RWPE2 (cell line): ENCODE results near the gene ACTR2.

Experiments used
- ATAC-seq: fragments of 200-7000 bp; cut with Tn5 transposase; 3 replicates; pipeline ENCODE4 v1.9.1; 2021; ENCODE audit warnings: low read depth
- DNase-seq: peaks from one replicate; pipeline ENCODE4 v3.0.0-alpha.2; 2020; ENCODE audit warnings: low spot score
- H3K27ac ChIP-seq: fragments of 450-650 bp; 2 replicates; pipeline ENCODE4 v1.5.1; 2017; ENCODE audit warnings: mild to moderate bottlenecking; ENCODE audit not compliant: poor library complexity, severe bottlenecking
- H3K27me3 ChIP-seq: fragments of 250-450 bp; sonication (Bioruptor Pico); 2 replicates; pipeline ENCODE4 v1.5.1; 2021; ENCODE audit warnings: mild to moderate bottlenecking, moderate library complexity; ENCODE audit not compliant: insufficient read depth, poor library complexity, severe bottlenecking
- H3K36me3 ChIP-seq: fragments of 250-450 bp; sonication (Bioruptor Pico); 2 replicates; pipeline ENCODE4 v1.5.1; 2020; ENCODE audit warnings: low read depth, mild to moderate bottlenecking, moderate library complexity
- H3K4me1 ChIP-seq: fragments of 250-450 bp; sonication (Bioruptor Pico); 2 replicates; pipeline ENCODE4 v1.5.1; 2021; ENCODE audit warnings: mild to moderate bottlenecking, moderate library complexity; ENCODE audit not compliant: insufficient read depth, poor library complexity, severe bottlenecking
- H3K4me3 ChIP-seq: fragments of 250-450 bp; sonication (Bioruptor Pico); 2 replicates; pipeline ENCODE4 v1.5.1; 2021; ENCODE audit warnings: mild to moderate bottlenecking, moderate library complexity; ENCODE audit not compliant: severe bottlenecking
- H3K9me3 ChIP-seq: fragments of 250-450 bp; sonication (Bioruptor Pico); 2 replicates; pipeline ENCODE4 v1.5.1; 2021; ENCODE audit warnings: mild to moderate bottlenecking, moderate library complexity; ENCODE audit not compliant: severe bottlenecking
- TF ChIP-seq, protein P1 (sequence below): fragments of 450-650 bp; IDR thresholded peaks from one replicate; pipeline ENCODE4 v1.5.1; 2017; ENCODE audit warnings: mild to moderate bottlenecking, moderate library complexity; ENCODE audit not compliant: poor library complexity, severe bottlenecking

ACTR2 gene

DNA sequence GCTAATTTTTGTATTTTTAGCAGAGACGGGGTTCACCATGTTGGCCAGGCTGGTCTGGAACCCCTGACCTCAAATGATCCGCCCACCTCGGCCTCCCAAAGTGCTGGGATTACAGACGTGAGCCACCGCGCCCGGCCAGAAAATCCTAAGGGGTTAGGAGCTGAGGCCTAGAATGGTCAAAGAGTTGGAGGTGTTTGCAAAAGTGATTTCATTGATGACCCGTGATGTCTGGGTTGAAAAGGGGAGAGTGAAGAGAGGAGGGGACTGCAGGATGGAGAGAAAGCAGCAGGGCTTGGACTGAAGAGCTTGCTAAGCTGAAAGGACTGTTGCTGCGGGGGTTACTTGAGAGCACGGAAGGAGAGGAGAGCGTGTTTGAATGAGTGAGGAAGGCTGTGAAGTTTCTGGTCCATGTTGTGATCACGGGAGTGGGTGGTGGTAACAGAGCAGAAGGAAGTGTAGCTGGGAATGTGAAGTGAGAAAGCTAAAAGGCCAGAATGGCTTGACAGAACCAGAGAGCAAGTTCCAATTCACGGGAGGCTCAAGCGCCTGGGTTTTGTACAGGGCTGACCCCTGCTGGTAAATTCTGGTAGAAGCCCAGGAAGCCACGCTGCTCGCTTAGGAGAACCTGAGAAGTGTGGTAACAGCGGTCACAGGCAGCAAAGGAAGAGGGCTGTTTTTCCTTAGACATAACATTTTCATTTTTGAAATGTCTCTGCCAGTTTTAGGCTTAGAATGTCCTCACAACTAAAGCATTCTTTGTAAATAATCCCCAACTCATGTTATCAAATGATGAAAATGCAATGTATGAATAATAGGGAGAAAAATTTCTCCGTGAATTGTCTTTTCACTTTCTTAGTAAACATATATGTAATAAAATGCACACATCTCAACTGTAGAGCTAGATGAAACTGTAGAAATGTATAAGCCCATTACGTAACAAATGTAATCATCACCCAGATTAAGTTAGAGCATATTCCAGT lies 40.5 kb upstream of the ACTR2 start:
- peak; percentile 85 for ATAC-seq
- no peaks in the 10 kb centered on the region for H3K27me3 ChIP-seq
- TF ChIP-seq, protein P1, sequence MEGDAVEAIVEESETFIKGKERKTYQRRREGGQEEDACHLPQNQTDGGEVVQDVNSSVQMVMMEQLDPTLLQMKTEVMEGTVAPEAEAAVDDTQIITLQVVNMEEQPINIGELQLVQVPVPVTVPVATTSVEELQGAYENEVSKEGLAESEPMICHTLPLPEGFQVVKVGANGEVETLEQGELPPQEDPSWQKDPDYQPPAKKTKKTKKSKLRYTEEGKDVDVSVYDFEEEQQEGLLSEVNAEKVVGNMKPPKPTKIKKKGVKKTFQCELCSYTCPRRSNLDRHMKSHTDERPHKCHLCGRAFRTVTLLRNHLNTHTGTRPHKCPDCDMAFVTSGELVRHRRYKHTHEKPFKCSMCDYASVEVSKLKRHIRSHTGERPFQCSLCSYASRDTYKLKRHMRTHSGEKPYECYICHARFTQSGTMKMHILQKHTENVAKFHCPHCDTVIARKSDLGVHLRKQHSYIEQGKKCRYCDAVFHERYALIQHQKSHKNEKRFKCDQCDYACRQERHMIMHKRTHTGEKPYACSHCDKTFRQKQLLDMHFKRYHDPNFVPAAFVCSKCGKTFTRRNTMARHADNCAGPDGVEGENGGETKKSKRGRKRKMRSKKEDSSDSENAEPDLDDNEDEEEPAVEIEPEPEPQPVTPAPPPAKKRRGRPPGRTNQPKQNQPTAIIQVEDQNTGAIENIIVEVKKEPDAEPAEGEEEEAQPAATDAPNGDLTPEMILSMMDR: peak; percentile 83
- no peaks in the 10 kb centered on the region for H3K36me3 ChIP-seq
- H3K27ac ChIP-seq: no peak overlapping the region
- H3K4me1 ChIP-seq: no peaks in the 10 kb centered on the region
- no peaks in the 10 kb centered on the region for H3K9me3 ChIP-seq
- DNase-seq: no peak
- no peak overlapping the region for H3K4me3 ChIP-seq

DNA sequence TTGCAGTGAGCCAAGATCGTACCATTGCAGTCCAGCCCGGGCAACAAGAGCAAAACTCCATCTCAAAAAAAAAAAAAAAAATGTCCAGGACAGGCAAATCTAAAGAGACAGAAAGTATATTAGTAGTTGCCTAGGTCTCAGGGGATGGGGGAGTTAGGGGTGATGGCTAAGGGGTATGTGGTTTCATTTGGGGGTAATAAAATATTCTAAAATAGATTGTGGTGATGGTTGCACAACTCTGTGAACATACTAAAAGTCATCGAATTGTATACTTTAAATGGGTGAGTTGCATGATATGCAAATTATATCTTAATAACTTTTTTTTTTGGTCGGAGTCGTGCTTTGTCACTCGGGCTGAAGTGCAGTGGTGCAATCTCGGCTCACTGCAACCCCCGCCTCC lies 34.2 kb upstream of the ACTR2 start:
- no peaks in the 10 kb centered on the region for H3K4me1 ChIP-seq
- H3K27me3 ChIP-seq: no peaks in the 10 kb centered on the region
- no peak overlapping the region for H3K27ac ChIP-seq
- H3K4me3 ChIP-seq: no peak overlapping the region
- DNase-seq (no peak), ATAC-seq (no peak)
- H3K9me3 ChIP-seq: no peaks in the 10 kb centered on the region
- TF ChIP-seq, protein P1: no peak
- H3K36me3 ChIP-seq: no peaks in the 10 kb centered on the region

DNA sequence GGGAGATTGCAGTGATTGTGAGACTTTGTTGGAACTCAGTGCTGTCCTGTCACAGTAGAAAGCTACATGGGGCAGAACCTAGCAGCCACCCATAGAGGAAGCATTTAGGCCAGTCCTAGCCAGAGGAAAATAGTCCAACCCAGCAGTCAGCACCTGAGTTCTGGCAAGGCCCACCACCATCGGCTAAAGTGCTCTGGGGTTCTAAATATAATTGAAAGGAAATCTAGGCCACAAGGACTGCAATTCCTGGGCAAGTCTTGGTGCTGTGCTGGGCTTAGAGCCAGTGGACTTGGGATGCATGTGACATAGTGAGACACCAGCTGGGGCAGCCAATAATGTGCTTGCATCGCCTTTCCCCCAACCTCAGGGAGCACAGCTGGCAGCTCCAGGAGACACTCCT lies 28.9 kb upstream of the ACTR2 start:
- Histone ChIP-seq H3K36me3 (no peaks in the 10 kb centered on the region), H3K4me3 (no peak overlapping the region), H3K4me1 (no peaks in the 10 kb centered on the region), H3K27ac (no peak overlapping the region), H3K27me3 (no peaks in the 10 kb centered on the region), H3K9me3 (no peaks in the 10 kb centered on the region)
- TF ChIP-seq, protein P1: no peak
- no peak for DNase-seq
- no peak for ATAC-seq

DNA sequence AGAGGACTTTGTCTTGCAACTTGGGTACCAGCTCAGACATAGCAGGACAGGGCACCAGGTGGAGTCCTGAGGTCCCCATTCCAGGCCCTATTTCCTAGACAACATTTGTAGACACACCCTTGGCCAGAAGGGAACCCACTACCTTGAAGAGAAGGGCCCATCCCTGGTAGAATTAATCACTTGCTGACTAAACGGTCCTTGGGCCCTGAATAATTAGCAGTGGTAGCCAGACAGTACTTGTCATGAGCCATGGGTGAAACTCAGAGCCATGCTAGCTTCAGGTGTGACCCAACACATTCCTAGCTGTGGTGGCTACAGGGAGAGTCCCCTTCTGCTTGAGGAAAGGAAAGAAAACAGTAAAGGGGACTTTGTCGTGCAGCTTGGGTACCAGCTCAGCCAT lies 28.5 kb upstream of the ACTR2 start:
- ATAC-seq (no peak), DNase-seq (no peak)
- TF ChIP-seq, protein P1: no peak
- Histone ChIP-seq H3K9me3 (no peaks in the 10 kb centered on the region), H3K4me1 (no peaks in the 10 kb centered on the region), H3K27ac (no peak overlapping the region), H3K36me3 (no peaks in the 10 kb centered on the region), H3K4me3 (no peak overlapping the region), H3K27me3 (no peaks in the 10 kb centered on the region)

DNA sequence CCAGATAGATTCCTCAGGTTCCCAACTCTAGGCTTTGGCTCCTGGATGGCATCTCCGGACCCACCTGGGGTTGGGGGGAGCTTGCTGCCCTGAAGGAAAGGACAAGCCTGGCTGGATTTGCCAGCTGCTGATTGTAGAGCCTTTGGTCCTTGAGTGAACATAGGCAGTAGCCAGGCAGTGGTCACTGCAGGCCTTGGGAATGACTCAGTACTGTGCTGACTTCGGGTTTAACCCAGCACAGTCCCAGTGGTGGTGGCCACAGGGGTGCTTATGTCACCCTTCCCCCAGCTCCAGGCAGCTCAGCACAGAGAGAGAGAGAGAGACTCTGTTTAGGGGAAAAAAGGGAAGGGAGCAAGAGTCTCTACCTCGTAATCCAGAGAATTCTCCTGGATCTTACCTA lies 27.7 kb upstream of the ACTR2 start:
- Histone ChIP-seq H3K36me3 (no peaks in the 10 kb centered on the region), H3K27ac (no peak overlapping the region), H3K4me3 (no peak overlapping the region), H3K9me3 (no peaks in the 10 kb centered on the region), H3K27me3 (no peaks in the 10 kb centered on the region), H3K4me1 (no peaks in the 10 kb centered on the region)
- TF ChIP-seq, protein P1: no peak
- ATAC-seq (no peak), DNase-seq (no peak)
